Breast epithelium (tissue), 3 donors: ENCODE results near the gene FMN1.

Experiments
- POLR2A ChIP-seq: fragments of 450-650 bp; IDR thresholded peaks from one replicate; pipeline ENCODE4 v1.6.1; 2016; ENCODE audit warnings: antibody characterized with exemption, mild to moderate bottlenecking, moderate library complexity
- POLR2AphosphoS5 ChIP-seq, 3 donors: sonication (generic); formaldehyde crosslinking; IDR thresholded peaks; one replicate each; pipeline ENCODE4 v1.6.1; 2017; ENCODE audit warnings: antibody characterized with exemption in 3 of 3
- TF ChIP-seq, protein P1 (sequence below), 3 donors: fragments of 450-650 bp; IDR thresholded peaks; one replicate each; pipeline ENCODE4 v1.5.1; 2016 to 2017; ENCODE audit warnings: antibody characterized with exemption in 3 of 3, mild to moderate bottlenecking in 3 of 3, moderate library complexity in 3 of 3

DNA sequence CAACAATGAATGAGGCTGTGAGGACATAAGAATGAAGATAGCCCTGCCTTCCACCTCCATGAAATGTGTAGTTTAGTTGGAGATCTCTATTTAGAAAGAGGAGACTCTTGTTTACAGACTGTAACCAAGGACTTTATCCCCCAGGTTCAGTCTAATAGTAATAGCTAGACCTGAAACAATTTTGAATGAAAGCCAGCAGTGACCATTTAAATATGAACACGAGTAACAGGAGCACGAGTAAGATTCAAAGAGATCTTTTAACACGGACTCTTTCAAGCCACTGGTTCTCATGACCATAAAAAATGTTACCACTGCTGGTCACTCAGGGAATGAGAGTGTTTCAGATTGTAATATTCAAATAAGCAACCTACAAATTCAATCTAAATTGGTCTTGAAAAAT is 123.1 kb downstream of the FMN1 start:
- TF ChIP-seq, protein P1, sequence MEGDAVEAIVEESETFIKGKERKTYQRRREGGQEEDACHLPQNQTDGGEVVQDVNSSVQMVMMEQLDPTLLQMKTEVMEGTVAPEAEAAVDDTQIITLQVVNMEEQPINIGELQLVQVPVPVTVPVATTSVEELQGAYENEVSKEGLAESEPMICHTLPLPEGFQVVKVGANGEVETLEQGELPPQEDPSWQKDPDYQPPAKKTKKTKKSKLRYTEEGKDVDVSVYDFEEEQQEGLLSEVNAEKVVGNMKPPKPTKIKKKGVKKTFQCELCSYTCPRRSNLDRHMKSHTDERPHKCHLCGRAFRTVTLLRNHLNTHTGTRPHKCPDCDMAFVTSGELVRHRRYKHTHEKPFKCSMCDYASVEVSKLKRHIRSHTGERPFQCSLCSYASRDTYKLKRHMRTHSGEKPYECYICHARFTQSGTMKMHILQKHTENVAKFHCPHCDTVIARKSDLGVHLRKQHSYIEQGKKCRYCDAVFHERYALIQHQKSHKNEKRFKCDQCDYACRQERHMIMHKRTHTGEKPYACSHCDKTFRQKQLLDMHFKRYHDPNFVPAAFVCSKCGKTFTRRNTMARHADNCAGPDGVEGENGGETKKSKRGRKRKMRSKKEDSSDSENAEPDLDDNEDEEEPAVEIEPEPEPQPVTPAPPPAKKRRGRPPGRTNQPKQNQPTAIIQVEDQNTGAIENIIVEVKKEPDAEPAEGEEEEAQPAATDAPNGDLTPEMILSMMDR (IDR thresholded peaks at IDR 0.05) = no peak
- TF ChIP-seq POLR2AphosphoS5 (IDR thresholded peaks at IDR 0.05) (no peak), POLR2A (no peak)
